ENCODE measurements around the gene SRPK1.
A peak's percentile ranks its signal among the peaks of the same experiment; 100 is the strongest.

Gene SRPK1

GRCh38 chr6:35897486-35897885, 23.4 kb downstream of the SRPK1 start:
- DNase-seq: no peak

GRCh38 chr6:35897036-35897435, 23.9 kb downstream of the SRPK1 start:
- no peak for DNase-seq

- DNase-seq: no peak
These were observed 24.7 kb downstream of the SRPK1 start for GRCh38 chr6:35896228-35896627.

- no peak for DNase-seq
These were observed 25.3 kb downstream of the SRPK1 start for GRCh38 chr6:35895560-35895959.

- DNase-seq: no peak
These were observed 26.1 kb downstream of the SRPK1 start for GRCh38 chr6:35894776-35895175.

GRCh38 chr6:35893246-35893645, 27.7 kb downstream of the SRPK1 start:
- no peak for DNase-seq

GRCh38 chr6:35892482-35892881, 28.4 kb downstream of the SRPK1 start:
- DNase-seq: no peak

- no peak for DNase-seq
These were observed 41.7 kb downstream of the SRPK1 start for GRCh38 chr6:35879151-35879550.

- DNase-seq: no peak
These were observed 44.0 kb downstream of the SRPK1 start for GRCh38 chr6:35876902-35877301.

GRCh38 chr6:35874730-35875129, 46.2 kb downstream of the SRPK1 start:
- DNase-seq: peak in 1 of 2 experiments; percentile 7

- no peak for DNase-seq
These were observed 61.5 kb downstream of the SRPK1 start for GRCh38 chr6:35859367-35859766.

GRCh38 chr6:35857853-35858252, 63.0 kb downstream of the SRPK1 start:
- no peak for DNase-seq

GRCh38 chr6:35856250-35856649, 64.6 kb downstream of the SRPK1 start:
- DNase-seq: no peak

- DNase-seq: no peak
These were observed 67.9 kb downstream of the SRPK1 start for GRCh38 chr6:35852994-35853393.

- DNase-seq: no peak
These were observed 70.7 kb downstream of the SRPK1 start for GRCh38 chr6:35850208-35850607.

- DNase-seq: no peak
These were observed 76.6 kb downstream of the SRPK1 start for GRCh38 chr6:35844290-35844689.

- no peak for DNase-seq
These were observed 78.5 kb downstream of the SRPK1 start for GRCh38 chr6:35842381-35842780.

- DNase-seq: no peak
These were observed 81.9 kb downstream of the SRPK1 start for GRCh38 chr6:35839019-35839418.

- DNase-seq: no peak
These were observed 87.4 kb downstream of the SRPK1 start for GRCh38 chr6:35833536-35833935.

- DNase-seq: peak in 1 of 2 experiments; percentile 5
These were observed 89.5 kb downstream of the SRPK1 start for GRCh38 chr6:35831257-35832007.

- DNase-seq: no peak
These were observed 91.6 kb downstream of the SRPK1 start for GRCh38 chr6:35829306-35829705.

- DNase-seq: no peak
These were observed 96.2 kb downstream of the SRPK1 start for GRCh38 chr6:35824552-35825192.

GRCh38 chr6:35823601-35824000, 97.3 kb downstream of the SRPK1 start:
- DNase-seq: no peak

- no peak for DNase-seq
These were observed 103.4 kb downstream of the SRPK1 start for GRCh38 chr6:35817515-35817914.

GRCh38 chr6:35811699-35811995, 109.3 kb downstream of the SRPK1 start:
- DNase-seq: no peak

Data from NCI-H524 (cell line).